Ovary (tissue), 3 donors: ENCODE data around the gene ATP8A1.

Experiments
- EP300 ChIP-seq: sonication (generic); formaldehyde crosslinking; IDR thresholded peaks from one replicate; pipeline ENCODE4 v1.6.1; 2017; ENCODE audit warnings: antibody characterized with exemption
- POLR2A ChIP-seq: fragments of 450-650 bp; IDR thresholded peaks from one replicate; pipeline ENCODE4 v1.6.1; 2017; ENCODE audit warnings: antibody characterized with exemption, mild to moderate bottlenecking, moderate library complexity
- TF ChIP-seq, protein P1 (sequence below), 3 donors: fragments of 450-650 bp in 2 of 3; fragments of 200-600 bp in 1 of 3; IDR thresholded peaks; one replicate each; pipeline versions ENCODE4 v1.5.1 to v1.8.0; 2016 to 2022; ENCODE audit warnings: antibody characterized with exemption in 3 of 3, mild to moderate bottlenecking in 1 of 3
- donor health status: DM: no; HTN: no; CAD: no.

DNA sequence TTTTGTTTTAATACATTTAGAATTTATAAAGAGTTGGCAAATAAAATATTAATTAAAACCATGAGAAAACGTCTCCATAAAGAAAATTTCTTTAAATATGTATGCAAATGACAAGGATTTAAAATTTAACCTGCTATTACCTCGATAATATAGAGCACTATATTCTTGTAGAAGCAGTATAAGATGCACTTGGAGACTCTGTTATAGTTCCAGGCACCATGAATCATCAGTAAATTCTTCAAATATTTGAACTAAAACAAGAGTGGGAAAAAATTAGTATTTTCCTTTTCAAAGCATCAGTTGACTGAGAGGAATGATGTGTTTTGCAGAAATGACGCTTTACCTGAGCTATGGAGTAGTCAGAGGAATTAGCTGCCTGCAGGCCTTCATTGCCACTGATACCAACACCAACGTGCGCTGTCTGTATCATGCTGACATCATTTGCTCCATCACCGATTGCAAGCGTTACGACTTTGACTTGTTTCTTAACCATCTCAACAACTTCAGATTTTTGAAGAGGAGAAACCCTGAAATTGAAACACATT is 192.3 kb downstream of the ATP8A1 start:
- TF ChIP-seq, protein P1, sequence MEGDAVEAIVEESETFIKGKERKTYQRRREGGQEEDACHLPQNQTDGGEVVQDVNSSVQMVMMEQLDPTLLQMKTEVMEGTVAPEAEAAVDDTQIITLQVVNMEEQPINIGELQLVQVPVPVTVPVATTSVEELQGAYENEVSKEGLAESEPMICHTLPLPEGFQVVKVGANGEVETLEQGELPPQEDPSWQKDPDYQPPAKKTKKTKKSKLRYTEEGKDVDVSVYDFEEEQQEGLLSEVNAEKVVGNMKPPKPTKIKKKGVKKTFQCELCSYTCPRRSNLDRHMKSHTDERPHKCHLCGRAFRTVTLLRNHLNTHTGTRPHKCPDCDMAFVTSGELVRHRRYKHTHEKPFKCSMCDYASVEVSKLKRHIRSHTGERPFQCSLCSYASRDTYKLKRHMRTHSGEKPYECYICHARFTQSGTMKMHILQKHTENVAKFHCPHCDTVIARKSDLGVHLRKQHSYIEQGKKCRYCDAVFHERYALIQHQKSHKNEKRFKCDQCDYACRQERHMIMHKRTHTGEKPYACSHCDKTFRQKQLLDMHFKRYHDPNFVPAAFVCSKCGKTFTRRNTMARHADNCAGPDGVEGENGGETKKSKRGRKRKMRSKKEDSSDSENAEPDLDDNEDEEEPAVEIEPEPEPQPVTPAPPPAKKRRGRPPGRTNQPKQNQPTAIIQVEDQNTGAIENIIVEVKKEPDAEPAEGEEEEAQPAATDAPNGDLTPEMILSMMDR (IDR thresholded peaks at IDR 0.05), result no peak
- no peak for TF ChIP-seq POLR2A
- no peak for TF ChIP-seq EP300
